Uterus (tissue), 4 donors: Measurements from ENCODE around the gene ACOT7. TPM values are rescaled to one million over a fixed set of nuclear protein-coding genes. Genes with fewer than 3 reads are reported as not detected.

ENCODE experiments used
- DNase-seq, 2 donors: peaks; one replicate each; pipeline ENCODE4 v3.0.0-alpha.2; 2019 to 2020
- H3K27ac ChIP-seq, 2 donors: fragments of 200-600 bp; sonication (generic); 1 replicate in 1 of 2; 2 replicates in 1 of 2; pipeline ENCODE4 v1.5.1; 2016 to 2018
- H3K27me3 ChIP-seq, 2 donors: fragments of 200-600 bp; sonication (generic); one replicate each; pipeline ENCODE4 v1.5.1; 2018 to 2019; ENCODE audit warnings: control low read depth in 1 of 2
- H3K36me3 ChIP-seq, 2 donors: fragments of 200-600 bp; sonication (generic); one replicate each; pipeline ENCODE4 v1.5.1; 2019; ENCODE audit warnings: control low read depth in 1 of 2
- H3K4me1 ChIP-seq, 2 donors: fragments of 200-600 bp; sonication (generic); one replicate each; pipeline ENCODE4 v1.5.1; 2018 to 2019; ENCODE audit warnings: control low read depth in 1 of 2
- H3K4me3 ChIP-seq, 2 donors: fragments of 200-600 bp; sonication (generic); 1 replicate in 1 of 2; 2 replicates in 1 of 2; pipeline ENCODE4 v1.5.1; 2018 to 2019; ENCODE audit warnings: mild to moderate bottlenecking in 1 of 2
- H3K9me3 ChIP-seq, 2 donors: fragments of 200-600 bp; sonication (generic); one replicate each; pipeline ENCODE4 v1.5.1; 2019; ENCODE audit warnings: control low read depth in 1 of 2
- POLR2A ChIP-seq, 2 donors: fragments of 450-650 bp; IDR thresholded peaks; one replicate each; pipeline ENCODE4 v1.6.1; 2016; ENCODE audit warnings: antibody characterized with exemption in 2 of 2, mild to moderate bottlenecking in 1 of 2, moderate library complexity in 1 of 2
- intact Hi-C: fragments of 100-400 bp; cut with DNase I; formaldehyde crosslinking; loops from one replicate; pipeline ENCODE4 v1.15.1; 2023; ENCODE audit warnings: low total_unique reads
- total RNA-seq, 4 donors: library from RNA; depleted of rRNA in 3 of 4; stranded (reverse); fragments of >200 nt in 3 of 4; gene quantifications; one replicate each; pipeline versions ENCODE4 v1.1.0 to v1.2.4, GENCODE V29; 2014 to 2023
- TF ChIP-seq, protein P1 (sequence below), 4 experiments: fragments of 200-600 bp in 2 of 4; fragments of 450-650 bp in 2 of 4; sonication (generic) in 2 of 4; IDR thresholded peaks; one replicate each; pipeline ENCODE4 v1.5.1; 2016 to 2019; ENCODE audit warnings: antibody characterized with exemption in 4 of 4, mild to moderate bottlenecking in 2 of 4, moderate library complexity in 1 of 4
- donor health status: DM: yes; HTN: yes; CAD: no.

The ACOT7 gene
- total RNA-seq, 4 donors from 2014 or later = 7.4 to 27.6 (median 12.4) TPM

DNA sequence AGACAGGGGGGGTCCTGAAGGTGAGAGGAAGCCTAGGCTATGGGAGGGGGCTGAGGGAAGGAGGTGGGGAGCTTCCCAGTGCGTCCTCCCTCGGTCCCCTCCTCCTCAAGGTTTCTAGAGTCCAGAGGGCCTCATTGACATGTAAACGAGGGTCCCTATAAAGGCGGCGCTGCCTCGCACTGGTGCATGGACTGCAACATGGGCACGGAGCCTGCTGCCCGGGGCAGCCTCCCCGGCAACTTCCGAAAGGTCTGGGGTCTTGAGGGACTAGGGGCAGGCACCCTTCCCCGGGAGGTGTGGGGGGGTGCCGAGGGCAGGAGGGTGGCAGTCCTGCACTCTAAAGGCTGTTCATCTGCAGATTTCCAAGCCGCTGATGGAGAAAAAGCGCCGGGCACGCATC is 149.6 kb downstream of the ACOT7 start, which contains the start of gene HES3:
HES3 (plus strand) TSS at position 187 of the 400 bp plus-strand sequence; CDS start at position 374, 187 bp downstream.
- no peak for DNase-seq
- no peak for TF ChIP-seq POLR2A (IDR thresholded peaks at IDR 0.05)
- TF ChIP-seq, protein P1, sequence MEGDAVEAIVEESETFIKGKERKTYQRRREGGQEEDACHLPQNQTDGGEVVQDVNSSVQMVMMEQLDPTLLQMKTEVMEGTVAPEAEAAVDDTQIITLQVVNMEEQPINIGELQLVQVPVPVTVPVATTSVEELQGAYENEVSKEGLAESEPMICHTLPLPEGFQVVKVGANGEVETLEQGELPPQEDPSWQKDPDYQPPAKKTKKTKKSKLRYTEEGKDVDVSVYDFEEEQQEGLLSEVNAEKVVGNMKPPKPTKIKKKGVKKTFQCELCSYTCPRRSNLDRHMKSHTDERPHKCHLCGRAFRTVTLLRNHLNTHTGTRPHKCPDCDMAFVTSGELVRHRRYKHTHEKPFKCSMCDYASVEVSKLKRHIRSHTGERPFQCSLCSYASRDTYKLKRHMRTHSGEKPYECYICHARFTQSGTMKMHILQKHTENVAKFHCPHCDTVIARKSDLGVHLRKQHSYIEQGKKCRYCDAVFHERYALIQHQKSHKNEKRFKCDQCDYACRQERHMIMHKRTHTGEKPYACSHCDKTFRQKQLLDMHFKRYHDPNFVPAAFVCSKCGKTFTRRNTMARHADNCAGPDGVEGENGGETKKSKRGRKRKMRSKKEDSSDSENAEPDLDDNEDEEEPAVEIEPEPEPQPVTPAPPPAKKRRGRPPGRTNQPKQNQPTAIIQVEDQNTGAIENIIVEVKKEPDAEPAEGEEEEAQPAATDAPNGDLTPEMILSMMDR (IDR thresholded peaks at IDR 0.05) = no peak
- Histone ChIP-seq H3K27ac (no peak within 1 kb of the TSS), H3K27me3 (peaks cover 30 to 36% of the 10 kb centered on the region in 2 donors), H3K9me3 (no peaks in the 10 kb centered on the region), H3K36me3 (no peaks in the 10 kb centered on the region), H3K4me3 (no peak within 1 kb of the TSS), H3K4me1 (peaks cover 0 to 13% of the 10 kb centered on the region in 2 donors)
- intact Hi-C loops = no loop called here

DNA sequence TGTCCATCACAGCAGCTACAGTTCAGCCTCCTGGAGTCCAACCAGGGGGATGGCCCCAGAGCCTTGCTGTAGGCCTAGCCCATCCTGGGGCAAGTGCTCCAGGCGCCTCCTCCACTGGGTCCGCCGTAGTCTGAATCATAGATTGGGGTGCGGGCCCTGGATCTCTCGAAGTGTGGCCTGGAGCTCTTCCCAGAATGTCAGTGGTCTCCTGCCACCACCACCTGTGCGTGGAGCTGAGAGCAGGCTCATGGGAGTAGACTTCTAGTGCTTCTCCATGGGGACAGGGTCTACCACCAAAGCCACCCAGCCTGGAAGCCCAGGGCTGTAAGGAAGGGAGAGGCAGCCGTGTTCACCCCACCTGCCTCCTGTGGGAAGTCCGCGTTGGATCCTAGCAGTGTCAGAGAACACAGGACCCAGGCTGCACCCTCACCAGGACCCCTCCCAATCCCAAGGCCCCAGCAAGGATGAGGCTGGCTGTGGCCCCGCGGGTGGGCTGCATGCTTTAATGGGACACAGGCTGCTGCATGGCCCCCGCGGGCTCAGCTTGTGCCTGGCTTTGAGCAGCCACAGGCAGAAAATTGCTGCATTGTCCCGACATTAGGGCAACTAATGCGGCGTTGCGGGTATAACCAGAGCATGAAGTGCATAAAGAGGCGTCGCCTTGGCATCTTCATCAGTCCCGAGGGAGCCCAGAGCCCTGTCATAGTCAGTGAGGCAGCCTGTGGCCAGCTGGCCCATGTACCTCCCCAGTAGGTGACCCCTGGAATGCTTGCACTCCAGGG is 150.3 kb downstream of the ACOT7 start:
- TF ChIP-seq POLR2A (IDR thresholded peaks at IDR 0.05) = no peak
- TF ChIP-seq, protein P1 (IDR thresholded peaks at IDR 0.05) = no peak
- Histone ChIP-seq H3K4me1 (peaks cover 0 to 11% of the 10 kb centered on the region in 2 donors), H3K27ac (no peak overlapping the region), H3K9me3 (no peaks in the 10 kb centered on the region), H3K36me3 (no peaks in the 10 kb centered on the region), H3K4me3 (no peak overlapping the region), H3K27me3 (peaks cover 30 to 36% of the 10 kb centered on the region in 2 donors)
- no peak for DNase-seq
- intact Hi-C loops = no loop called here

DNA sequence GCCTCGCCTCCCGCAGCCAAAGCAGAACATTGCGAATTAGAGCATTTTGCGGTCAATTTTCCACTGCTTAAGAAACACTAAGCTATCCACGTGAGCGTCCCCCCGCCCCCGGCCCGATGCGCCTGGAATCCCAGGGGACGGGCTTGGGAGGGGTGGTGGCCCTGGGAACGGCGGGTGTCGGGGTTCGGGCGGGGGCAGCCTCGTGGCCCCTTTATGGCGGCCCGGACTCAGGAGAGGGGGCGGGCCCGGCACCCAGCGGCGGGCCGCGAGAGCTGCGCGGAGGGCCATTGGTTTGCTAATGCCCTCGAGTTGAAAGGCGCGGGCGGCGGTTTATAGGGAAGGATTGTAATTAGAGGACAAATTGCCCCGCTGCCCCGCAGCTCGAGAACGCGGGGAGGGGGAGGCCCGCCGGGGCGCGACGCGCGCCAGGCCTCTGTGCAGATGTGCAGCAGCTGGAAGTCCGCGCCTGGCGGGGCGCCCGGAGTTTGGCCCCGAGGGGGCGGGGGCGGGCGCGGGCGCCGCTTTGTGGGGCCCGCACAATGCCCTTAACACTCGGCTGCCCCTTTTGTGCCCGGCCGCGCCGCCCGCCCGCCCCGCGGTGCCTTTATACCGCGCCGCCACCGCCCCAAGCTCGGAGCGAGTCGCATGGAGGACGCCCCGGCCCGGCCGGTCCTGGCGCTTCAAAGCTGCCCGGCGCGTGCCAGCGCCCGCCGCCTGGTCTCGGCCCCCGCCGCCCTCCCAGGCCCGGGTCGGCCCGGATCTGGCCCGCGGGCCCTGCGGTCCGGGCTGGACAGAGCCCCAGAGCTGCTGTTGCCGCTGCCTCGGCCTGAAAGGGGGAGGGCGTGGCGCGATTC is 151.5 kb downstream of the ACOT7 start:
- Histone ChIP-seq H3K36me3 (no peaks in the 10 kb centered on the region), H3K27ac (no peak overlapping the region), H3K4me3 (no peak overlapping the region), H3K4me1 (peaks cover 0 to 11% of the 10 kb centered on the region in 2 donors), H3K9me3 (no peaks in the 10 kb centered on the region), H3K27me3 (peaks cover 30 to 36% of the 10 kb centered on the region in 2 donors)
- intact Hi-C loops = no loop called here
- TF ChIP-seq, protein P1 (IDR thresholded peaks at IDR 0.05) = no peak
- TF ChIP-seq POLR2A (IDR thresholded peaks at IDR 0.05) = no peak
- no peak for DNase-seq

DNA sequence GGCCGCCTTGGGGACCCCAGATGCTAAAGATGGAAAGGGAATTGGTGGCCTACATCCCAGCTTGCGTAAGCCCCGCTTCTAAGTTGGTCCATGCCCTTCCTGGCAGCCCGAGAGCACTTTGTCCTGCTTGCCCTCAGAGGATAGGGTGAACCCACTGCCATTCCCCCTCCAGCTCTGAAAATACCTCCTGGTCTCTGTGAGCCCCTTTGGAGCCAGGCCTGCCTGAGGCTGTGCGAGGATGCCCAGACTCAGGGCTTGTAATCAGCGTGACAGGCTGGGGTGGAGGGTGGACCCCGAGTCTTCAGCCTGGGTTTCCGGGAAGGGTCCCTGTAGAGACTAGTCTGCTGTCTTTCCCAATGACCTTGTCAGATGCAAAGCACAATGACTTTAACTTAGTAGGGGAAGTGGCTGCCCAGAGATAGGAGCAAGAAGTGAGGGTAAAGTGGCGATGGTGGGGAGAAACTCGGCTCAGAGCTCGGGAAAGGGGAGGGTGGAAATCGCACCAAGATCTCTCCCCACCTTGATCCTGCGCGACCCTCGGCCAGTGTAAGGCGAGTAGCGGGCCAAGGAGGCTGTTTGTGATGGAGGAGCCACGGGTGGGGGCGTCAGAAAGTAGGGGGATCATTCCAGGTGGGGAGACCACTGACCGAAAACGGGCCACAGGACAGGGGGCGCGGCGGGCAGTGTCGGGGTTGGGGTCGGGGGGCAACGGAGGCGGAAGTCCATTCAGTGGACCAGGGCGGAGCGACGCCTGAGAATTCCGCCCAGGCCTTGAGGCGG is 152.3 kb downstream of the ACOT7 start:
- H3K27ac ChIP-seq = no peak overlapping the region
- intact Hi-C loops = no loop called here
- H3K4me1 ChIP-seq = peaks cover 0 to 11% of the 10 kb centered on the region in 2 donors
- peaks cover 27 to 36% of the 10 kb centered on the region in 2 donors for H3K27me3 ChIP-seq
- no peak for TF ChIP-seq POLR2A (IDR thresholded peaks at IDR 0.05)
- TF ChIP-seq, protein P1 (IDR thresholded peaks at IDR 0.05) = no peak
- H3K36me3 ChIP-seq = no peaks in the 10 kb centered on the region
- DNase-seq = no peak
- H3K9me3 ChIP-seq = no peaks in the 10 kb centered on the region
- H3K4me3 ChIP-seq = no peak overlapping the region
